HepG2 (cell line): ENCODE results near the gene UNG. TPM values are rescaled to one million over a fixed set of nuclear protein-coding genes. Genes with fewer than 3 reads are reported as not detected.

ENCODE experiments used
- CEBPG ChIP-seq: IDR thresholded peaks from 2 replicates; pipeline ENCODE4 v1.6.1; 2016
- FOXO4 ChIP-seq: sonication (generic); formaldehyde crosslinking; conservative IDR thresholded peaks from 2 replicates; pipeline ENCODE4 v1.8.1; 2023; ENCODE audit warnings: missing genetic modification reagents
- GATAD1 ChIP-seq: IDR thresholded peaks from 2 replicates; pipeline ENCODE4 v1.6.1; 2016; ENCODE audit warnings: missing genetic modification reagents, missing compliant biosample characterization
- HNF4A ChIP-seq: sonication (generic); formaldehyde crosslinking; IDR thresholded peaks from 2 replicates; pipeline ENCODE4 v1.4.0; 2020; ENCODE audit warnings: missing genetic modification reagents
- ISL2 ChIP-seq: sonication (generic); formaldehyde crosslinking; IDR thresholded peaks from 2 replicates; pipeline ENCODE4 v1.5.0; 2020; ENCODE audit warnings: missing genetic modification reagents
- MED1 ChIP-seq: sonication (generic); formaldehyde crosslinking; IDR thresholded peaks from 2 replicates; pipeline ENCODE4 v1.4.0; 2020; ENCODE audit warnings: missing genetic modification reagents
- MEF2D ChIP-seq: sonication (generic); formaldehyde crosslinking; IDR thresholded peaks from 2 replicates; pipeline ENCODE4 v1.5.1; 2020; ENCODE audit warnings: mild to moderate bottlenecking, missing genetic modification reagents
- MIER2 ChIP-seq: IDR thresholded peaks from 2 replicates; pipeline ENCODE4 v1.6.1; 2016; ENCODE audit warnings: missing biosample characterization, missing genetic modification reagents
- MIXL1 ChIP-seq: IDR thresholded peaks from 2 replicates; pipeline ENCODE4 v1.6.1; 2016
- POLR2AphosphoS2 ChIP-seq: IDR thresholded peaks from 2 replicates; pipeline ENCODE4 v1.6.1; 2011; ENCODE audit warnings: low read depth, low read length, improper control_type of control experiment
- THAP9 ChIP-seq: sonication (generic); formaldehyde crosslinking; IDR thresholded peaks from 2 replicates; pipeline ENCODE4; 2020; ENCODE audit warnings: missing genetic modification reagents, mild to moderate bottlenecking, borderline replicate concordance
- USF2 ChIP-seq, 2 experiments: sonication (generic) in 1 of 2; formaldehyde crosslinking in 1 of 2; IDR thresholded peaks; 2 replicates each; pipeline versions ENCODE4 v1.5.1 to v1.6.1; 2011 to 2020; ENCODE audit warnings: borderline replicate concordance in 1 of 2, low read depth in 1 of 2, low read length in 1 of 2, mild to moderate bottlenecking in 1 of 2, missing genetic modification reagents in 1 of 2, moderate library complexity in 1 of 2
- ZBTB2 ChIP-seq: sonication (generic); formaldehyde crosslinking; IDR thresholded peaks from 2 replicates; pipeline ENCODE4 v1.8.0; 2022; ENCODE audit warnings: low read depth, missing genetic modification reagents
- ZNF329 ChIP-seq: sonication (generic); formaldehyde crosslinking; IDR thresholded peaks from 2 replicates; pipeline ENCODE4 v1.9.0; 2021; ENCODE audit warnings: low read depth, mild to moderate bottlenecking, missing genetic modification reagents
- ZNF382 ChIP-seq: sonication (generic); formaldehyde crosslinking; IDR thresholded peaks from 2 replicates; pipeline ENCODE4 v1.5.0; 2020; ENCODE audit warnings: missing genetic modification reagents, mild to moderate bottlenecking, borderline replicate concordance
- ZNF557 ChIP-seq: sonication (generic); formaldehyde crosslinking; IDR thresholded peaks from 2 replicates; pipeline ENCODE4 v1.4.0; 2020; ENCODE audit warnings: missing genetic modification reagents
- polyA plus RNA-seq, 8 experiments: library from polyadenylated mRNA; depleted of rRNA in 3 of 8; stranded (reverse) in 7 of 8; unstranded in 1 of 8; fragments of >200 nt; fragmentation: Illumina TruSeq in 4 of 8; extraction: Trizol in 4 of 8; gene quantifications; 2 replicates each; pipeline versions ENCODE4 v1.2.1 to v1.2.3, GENCODE V29; 2011 to 2016; ENCODE audit warnings: low read depth in 4 of 8, missing spikeins in 1 of 8, mixed read lengths in 1 of 8; ENCODE audit not compliant: insufficient read depth in 1 of 8
- total RNA-seq, 5 experiments: library from RNA; depleted of rRNA; stranded (reverse); fragments of >200 nt; fragmentation: Illumina TruSeq; extraction: Trizol; gene quantifications; 2 replicates each; pipeline ENCODE4 v1.2.3, GENCODE V29; 2016; ENCODE audit warnings: low read depth in 1 of 5
- TF ChIP-seq, protein P1 (sequence below): sonication (generic); formaldehyde crosslinking; IDR thresholded peaks from 2 replicates; pipeline ENCODE4 v1.4.0; 2020; ENCODE audit warnings: missing genetic modification reagents
- TF ChIP-seq, protein P2 (sequence below): sonication (generic); formaldehyde crosslinking; IDR thresholded peaks from 2 replicates; pipeline ENCODE4 v1.4.0; 2020; ENCODE audit warnings: missing genetic modification reagents

Gene UNG
- total and polyA plus RNA-seq, 2 of the 13 experiments (the other 11 are each of a cell fraction or from before 2014, with no cell fraction given) = 23.3 to 114 TPM

GRCh38 chr12:109087250-109087649 lies 10.1 kb upstream of the UNG start (continued):
- TF ChIP-seq USF2 (IDR thresholded peaks at IDR 0.05; ENCODE audit: low read depth, low read length) = peak; percentile 47; the same call in 1 of the 2 replicates
- peak; percentile 58; the same call in 1 of the 2 replicates for TF ChIP-seq USF2 (CRISPR knock-in tag; IDR thresholded peaks at IDR 0.05; ENCODE audit: borderline replicate concordance)
- no peak for TF ChIP-seq ZBTB2 (CRISPR knock-in tag)
- TF ChIP-seq MIXL1 (CRISPR knock-in tag) = peak; percentile 41; the same call in 1 of the 2 replicates
- TF ChIP-seq MED1 = peak; percentile 71
- TF ChIP-seq, protein P1, sequence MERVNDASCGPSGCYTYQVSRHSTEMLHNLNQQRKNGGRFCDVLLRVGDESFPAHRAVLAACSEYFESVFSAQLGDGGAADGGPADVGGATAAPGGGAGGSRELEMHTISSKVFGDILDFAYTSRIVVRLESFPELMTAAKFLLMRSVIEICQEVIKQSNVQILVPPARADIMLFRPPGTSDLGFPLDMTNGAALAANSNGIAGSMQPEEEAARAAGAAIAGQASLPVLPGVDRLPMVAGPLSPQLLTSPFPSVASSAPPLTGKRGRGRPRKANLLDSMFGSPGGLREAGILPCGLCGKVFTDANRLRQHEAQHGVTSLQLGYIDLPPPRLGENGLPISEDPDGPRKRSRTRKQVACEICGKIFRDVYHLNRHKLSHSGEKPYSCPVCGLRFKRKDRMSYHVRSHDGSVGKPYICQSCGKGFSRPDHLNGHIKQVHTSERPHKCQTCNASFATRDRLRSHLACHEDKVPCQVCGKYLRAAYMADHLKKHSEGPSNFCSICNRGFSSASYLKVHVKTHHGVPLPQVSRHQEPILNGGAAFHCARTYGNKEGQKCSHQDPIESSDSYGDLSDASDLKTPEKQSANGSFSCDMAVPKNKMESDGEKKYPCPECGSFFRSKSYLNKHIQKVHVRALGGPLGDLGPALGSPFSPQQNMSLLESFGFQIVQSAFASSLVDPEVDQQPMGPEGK (CRISPR knock-in tag) = peak; percentile 43
- peak; percentile 38; the same call in 1 of the 2 replicates for TF ChIP-seq ISL2 (CRISPR knock-in tag)
- TF ChIP-seq POLR2AphosphoS2 = no peak
- TF ChIP-seq GATAD1 (CRISPR knock-in tag) = peak; percentile 43; the same call in 1 of the 2 replicates
- 0 out of 2 replicates have a peak, but pooled peaks have one; percentile 68 for TF ChIP-seq MIER2 (CRISPR knock-in tag)
- TF ChIP-seq HNF4A (CRISPR knock-in tag) = peak; percentile 89
- TF ChIP-seq CEBPG = peak; percentile 53
- TF ChIP-seq FOXO4 (CRISPR knock-in tag) = no peak
- peak; percentile 48; the same call in 1 of the 2 replicates for TF ChIP-seq MEF2D (CRISPR knock-in tag)
- TF ChIP-seq ZNF382 (CRISPR knock-in tag) = no peak
- TF ChIP-seq ZNF557 (CRISPR knock-in tag) = 0 out of 2 replicates have a peak, but pooled peaks have one; percentile 9
- no peak for TF ChIP-seq THAP9 (CRISPR knock-in tag)
- TF ChIP-seq, protein P2, sequence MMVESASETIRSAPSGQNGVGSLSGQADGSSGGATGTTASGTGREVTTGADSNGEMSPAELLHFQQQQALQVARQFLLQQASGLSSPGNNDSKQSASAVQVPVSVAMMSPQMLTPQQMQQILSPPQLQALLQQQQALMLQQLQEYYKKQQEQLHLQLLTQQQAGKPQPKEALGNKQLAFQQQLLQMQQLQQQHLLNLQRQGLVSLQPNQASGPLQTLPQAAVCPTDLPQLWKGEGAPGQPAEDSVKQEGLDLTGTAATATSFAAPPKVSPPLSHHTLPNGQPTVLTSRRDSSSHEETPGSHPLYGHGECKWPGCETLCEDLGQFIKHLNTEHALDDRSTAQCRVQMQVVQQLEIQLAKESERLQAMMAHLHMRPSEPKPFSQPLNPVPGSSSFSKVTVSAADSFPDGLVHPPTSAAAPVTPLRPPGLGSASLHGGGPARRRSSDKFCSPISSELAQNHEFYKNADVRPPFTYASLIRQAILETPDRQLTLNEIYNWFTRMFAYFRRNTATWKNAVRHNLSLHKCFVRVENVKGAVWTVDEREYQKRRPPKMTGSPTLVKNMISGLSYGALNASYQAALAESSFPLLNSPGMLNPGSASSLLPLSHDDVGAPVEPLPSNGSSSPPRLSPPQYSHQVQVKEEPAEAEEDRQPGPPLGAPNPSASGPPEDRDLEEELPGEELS (CRISPR knock-in tag) = peak; percentile 55; the same call in 1 of the 2 replicates
- no peak for TF ChIP-seq ZNF329
